Activated naive CD4-positive, alpha-beta T cell treated with anti-CD3 and anti-CD28 coated beads, Interleukin-2, amount 50 U/mL, for 24 hours (primary cell): ENCODE measurements around the gene DQX1.

ENCODE experiments used
- H3K27ac Mint-ChIP-seq: one replicate; pipeline ENCODE4 v1.8.0; 2021; ENCODE audit warnings: mild to moderate bottlenecking, mixed read lengths
- H3K27me3 Mint-ChIP-seq: one replicate; pipeline ENCODE4 v1.8.0; 2021; ENCODE audit warnings: mixed read lengths
- H3K36me3 Mint-ChIP-seq: one replicate; pipeline ENCODE4 v1.8.0; 2021; ENCODE audit warnings: mixed read lengths
- H3K4me1 Mint-ChIP-seq: one replicate; pipeline ENCODE4 v1.8.0; 2021; ENCODE audit warnings: mixed read lengths
- H3K4me3 Mint-ChIP-seq: one replicate; pipeline ENCODE4 v1.8.0; 2021; ENCODE audit warnings: mild to moderate bottlenecking, mixed read lengths
- H3K9me3 Mint-ChIP-seq: one replicate; pipeline ENCODE4 v1.8.0; 2021; ENCODE audit warnings: mixed read lengths

DQX1 gene

GRCh38 chr2:74528600-74529356, 2.7 kb upstream of the DQX1 start:
- Mint-ChIP-seq H3K27me3 (no peaks in the 10 kb centered on the region), H3K27ac (peak overlapping the region; percentile 94), H3K36me3 (peaks cover 37% of the 10 kb centered on the region), H3K9me3 (no peaks in the 10 kb centered on the region), H3K4me1 (peaks cover 36% of the 10 kb centered on the region), H3K4me3 (peak overlapping the region; percentile 90)

- Mint-ChIP-seq H3K27me3 (no peaks in the 10 kb centered on the region), H3K4me3 (peak overlapping the region; percentile 90), H3K9me3 (no peaks in the 10 kb centered on the region), H3K36me3 (peaks cover 37% of the 10 kb centered on the region), H3K4me1 (peaks cover 36% of the 10 kb centered on the region), H3K27ac (no peak overlapping the region)
These were observed 1.7 kb upstream of the DQX1 start for GRCh38 chr2:74527741-74528140.

- Mint-ChIP-seq H3K27me3 (no peaks in the 10 kb centered on the region), H3K4me1 (peaks cover 29% of the 10 kb centered on the region), H3K9me3 (no peaks in the 10 kb centered on the region), H3K27ac (no peak overlapping the region), H3K36me3 (peaks cover 29% of the 10 kb centered on the region), H3K4me3 (no peak overlapping the region)
These were observed 709 bp upstream of the DQX1 start for GRCh38 chr2:74526649-74527230.

GRCh38 chr2:74524955-74525716, 895 bp downstream of the DQX1 start:
- no peak overlapping the region for H3K27ac Mint-ChIP-seq
- H3K4me1 Mint-ChIP-seq = peaks cover 18% of the 10 kb centered on the region
- H3K36me3 Mint-ChIP-seq = peaks cover 26% of the 10 kb centered on the region
- H3K27me3 Mint-ChIP-seq = peaks cover 3% of the 10 kb centered on the region
- H3K9me3 Mint-ChIP-seq = no peaks in the 10 kb centered on the region
- H3K4me3 Mint-ChIP-seq = no peak overlapping the region

GRCh38 chr2:74524005-74524404, 2.0 kb downstream of the DQX1 start:
- no peaks in the 10 kb centered on the region for H3K9me3 Mint-ChIP-seq
- H3K4me1 Mint-ChIP-seq = peaks cover 18% of the 10 kb centered on the region
- peaks cover 10% of the 10 kb centered on the region for H3K27me3 Mint-ChIP-seq
- H3K27ac Mint-ChIP-seq = no peak overlapping the region
- H3K4me3 Mint-ChIP-seq = no peak overlapping the region
- peaks cover 26% of the 10 kb centered on the region for H3K36me3 Mint-ChIP-seq

- H3K36me3 Mint-ChIP-seq = peaks cover 18% of the 10 kb centered on the region
- H3K4me3 Mint-ChIP-seq = no peak overlapping the region
- H3K27ac Mint-ChIP-seq = no peak overlapping the region
- peaks cover 10% of the 10 kb centered on the region for H3K4me1 Mint-ChIP-seq
- H3K27me3 Mint-ChIP-seq = peaks cover 24% of the 10 kb centered on the region
- no peaks in the 10 kb centered on the region for H3K9me3 Mint-ChIP-seq
These were observed 3.5 kb downstream of the DQX1 start for GRCh38 chr2:74522516-74522915.

- Mint-ChIP-seq H3K4me1 (peaks cover 17% of the 10 kb centered on the region), H3K9me3 (no peaks in the 10 kb centered on the region), H3K27me3 (peaks cover 57% of the 10 kb centered on the region), H3K36me3 (peaks cover 6% of the 10 kb centered on the region), H3K27ac (peak overlapping the region; percentile 15), H3K4me3 (peak overlapping the region; percentile 79)
These were observed 9.4 kb downstream of the DQX1 start for GRCh38 chr2:74516650-74517049.

GRCh38 chr2:74515981-74516633, 9.9 kb downstream of the DQX1 start:
- Mint-ChIP-seq H3K4me3 (peak overlapping the region; percentile 79), H3K4me1 (peaks cover 17% of the 10 kb centered on the region), H3K9me3 (no peaks in the 10 kb centered on the region), H3K36me3 (peaks cover 6% of the 10 kb centered on the region), H3K27me3 (peaks cover 61% of the 10 kb centered on the region), H3K27ac (no peak overlapping the region)

- H3K4me3 Mint-ChIP-seq = peak overlapping the region; percentile 80
- peaks cover 17% of the 10 kb centered on the region for H3K4me1 Mint-ChIP-seq
- H3K9me3 Mint-ChIP-seq = no peaks in the 10 kb centered on the region
- H3K27me3 Mint-ChIP-seq = peaks cover 64% of the 10 kb centered on the region
- H3K27ac Mint-ChIP-seq = no peak overlapping the region
- peaks cover 6% of the 10 kb centered on the region for H3K36me3 Mint-ChIP-seq
These were observed 10.6 kb downstream of the DQX1 start for GRCh38 chr2:74515271-74515980.

GRCh38 chr2:74514368-74515270, 11.4 kb downstream of the DQX1 start, which contains the start of gene TLX2:
TSS of gene TLX2 (plus strand) at chr2:74514450. CDS start at chr2:74514807, 357 bp downstream.
- Mint-ChIP-seq H3K4me1 (peaks cover 17% of the 10 kb centered on the region), H3K36me3 (peaks cover 6% of the 10 kb centered on the region), H3K27me3 (peaks cover 57% of the 10 kb centered on the region)

GRCh38 chr2:74513605-74514367, 12.2 kb downstream of the DQX1 start:
- no peak overlapping the region for H3K27ac Mint-ChIP-seq
- H3K4me3 Mint-ChIP-seq = peak overlapping the region; percentile 23
- H3K4me1 Mint-ChIP-seq = peaks cover 17% of the 10 kb centered on the region
- H3K27me3 Mint-ChIP-seq = peaks cover 53% of the 10 kb centered on the region
- peaks cover 6% of the 10 kb centered on the region for H3K36me3 Mint-ChIP-seq
- H3K9me3 Mint-ChIP-seq = no peaks in the 10 kb centered on the region

More at GRCh38 chr2:74514368-74515270, 11.4 kb downstream of the DQX1 start, which contains the start of gene TLX2:
- H3K9me3 Mint-ChIP-seq = no peaks in the 10 kb centered on the region
- H3K27ac Mint-ChIP-seq = no peak within 1 kb of the TSS
- peak within 1 kb of the TSS; percentile 80 for H3K4me3 Mint-ChIP-seq

- Mint-ChIP-seq H3K4me1 (peaks cover 25% of the 10 kb centered on the region), H3K27me3 (peaks cover 46% of the 10 kb centered on the region), H3K27ac (no peak overlapping the region), H3K4me3 (peak overlapping the region; percentile 23), H3K36me3 (peaks cover 6% of the 10 kb centered on the region), H3K9me3 (no peaks in the 10 kb centered on the region)
These were observed 13.1 kb downstream of the DQX1 start for GRCh38 chr2:74512744-74513604.
